22Rv1 (cell line): ENCODE data around the gene NTPCR.

Experiments
- CTCF ChIP-seq: fragments of 450-650 bp; IDR thresholded peaks from 2 replicates; pipeline ENCODE4 v1.5.1; 2017; ENCODE audit warnings: mild to moderate bottlenecking
- ZFX ChIP-seq: fragments of 450-650 bp; IDR thresholded peaks from 2 replicates; pipeline ENCODE4 v1.6.1; 2017; ENCODE audit warnings: antibody characterized with exemption, borderline replicate concordance

- no peak for TF ChIP-seq CTCF
- no peak for TF ChIP-seq ZFX
Measured at GRCh38 chr1:232951605-232952004, 1.2 kb downstream of the NTPCR start.
